NCI-H128 (cell line): ENCODE data around the gene TEX12.

Experiments
- DNase-seq: peaks from one replicate; lab custom pipeline; 2025; ENCODE audit not compliant: unreplicated experiment; lab: John Stamatoyannopoulos, UW

Gene TEX12

DNA sequence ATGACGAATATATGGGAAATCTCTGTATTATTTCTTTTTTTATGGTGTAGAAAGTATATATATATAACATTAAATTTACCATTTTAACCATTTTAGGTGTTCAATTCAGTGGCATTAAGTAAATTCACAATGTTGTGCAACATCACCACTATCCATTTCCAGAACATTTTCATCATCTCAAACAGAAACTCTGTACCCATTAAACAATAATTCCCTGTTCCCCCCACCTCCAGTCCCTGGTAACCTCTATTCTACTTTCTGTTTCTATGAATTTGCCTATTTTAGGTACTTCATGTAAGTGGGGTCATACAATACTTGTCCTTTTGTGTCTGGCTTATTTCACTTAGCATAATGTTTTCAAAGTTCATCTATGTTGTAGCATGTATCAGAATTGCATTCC lies 43.7 kb downstream of the TEX12 start:
- DNase-seq, result no peak

DNA sequence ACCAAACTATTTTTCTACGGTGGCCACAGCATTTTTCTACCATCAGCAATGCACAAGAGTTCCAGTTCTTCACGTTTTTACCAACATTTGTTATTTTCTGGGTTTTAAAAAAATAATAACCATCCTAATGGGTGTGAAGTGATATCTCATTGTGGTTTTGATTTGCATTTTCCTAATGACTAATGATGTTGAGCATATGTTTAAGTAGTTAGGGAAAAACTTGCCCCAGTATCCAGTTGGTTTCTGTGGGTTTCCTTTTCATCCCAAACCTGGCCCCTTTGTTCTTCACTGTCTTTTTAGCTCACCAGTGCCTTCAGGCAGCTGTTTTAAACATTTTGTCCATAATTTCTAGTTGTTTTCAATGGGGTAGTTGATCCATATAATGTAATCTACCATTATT lies 44.4 kb downstream of the TEX12 start:
- DNase-seq, result no peak

DNA sequence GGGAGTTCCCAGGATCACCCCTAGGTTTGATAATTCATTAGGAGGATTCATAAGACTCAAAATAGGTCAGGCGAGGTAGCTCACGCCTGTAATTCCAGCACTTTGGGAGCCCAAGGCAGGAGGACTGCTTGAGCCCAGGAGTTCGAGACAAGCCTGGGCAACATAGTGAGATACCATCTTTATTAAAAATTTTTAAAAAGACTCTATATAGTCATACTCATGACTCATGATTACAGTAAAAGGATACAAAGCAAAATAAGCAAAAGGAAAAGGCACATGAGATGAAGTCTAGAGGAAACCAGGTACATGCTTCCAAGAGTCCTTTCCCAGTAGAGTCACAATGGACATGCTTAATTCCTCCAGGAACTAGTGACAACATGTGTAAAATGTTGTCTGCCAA lies 45.1 kb downstream of the TEX12 start:
- DNase-seq, result no peak

DNA sequence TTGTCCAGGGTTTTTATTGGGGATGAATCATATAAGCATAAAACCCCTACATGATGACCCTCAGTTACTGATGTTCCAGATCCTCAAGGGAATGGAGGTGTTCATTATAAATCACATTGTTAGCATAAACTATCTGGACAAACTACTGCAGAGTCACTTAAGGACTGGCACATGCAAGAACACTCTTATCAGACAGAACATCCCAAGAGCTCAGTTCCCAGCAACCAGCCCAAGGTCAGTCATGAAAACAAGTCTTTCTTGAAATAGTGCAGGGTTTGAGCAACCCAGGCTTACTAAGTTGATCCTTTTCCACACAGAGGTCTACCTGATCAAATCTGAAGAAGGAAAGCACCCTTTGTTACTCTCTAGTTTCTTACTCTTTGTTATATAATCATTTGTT lies 45.5 kb downstream of the TEX12 start:
- DNase-seq, result no peak

DNA sequence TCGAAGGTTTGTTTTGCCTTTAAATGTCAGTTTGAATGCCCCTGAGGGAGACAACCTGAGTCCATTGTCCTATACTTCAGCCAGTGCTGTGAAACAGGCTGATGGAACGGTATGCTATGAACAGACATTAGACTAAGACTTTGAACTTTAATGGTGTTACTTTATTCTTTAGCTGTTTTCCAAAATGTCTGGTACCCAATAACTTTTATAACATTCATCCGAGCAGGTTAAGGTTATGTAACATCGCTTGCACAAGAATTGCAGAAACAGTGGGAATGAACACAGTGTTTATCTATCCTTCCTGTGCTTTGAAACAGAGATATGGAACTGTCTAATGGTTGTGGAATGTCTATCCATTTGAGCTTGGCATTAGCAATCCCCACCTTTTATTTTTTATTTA lies 46.6 kb downstream of the TEX12 start:
- no peak for DNase-seq

DNA sequence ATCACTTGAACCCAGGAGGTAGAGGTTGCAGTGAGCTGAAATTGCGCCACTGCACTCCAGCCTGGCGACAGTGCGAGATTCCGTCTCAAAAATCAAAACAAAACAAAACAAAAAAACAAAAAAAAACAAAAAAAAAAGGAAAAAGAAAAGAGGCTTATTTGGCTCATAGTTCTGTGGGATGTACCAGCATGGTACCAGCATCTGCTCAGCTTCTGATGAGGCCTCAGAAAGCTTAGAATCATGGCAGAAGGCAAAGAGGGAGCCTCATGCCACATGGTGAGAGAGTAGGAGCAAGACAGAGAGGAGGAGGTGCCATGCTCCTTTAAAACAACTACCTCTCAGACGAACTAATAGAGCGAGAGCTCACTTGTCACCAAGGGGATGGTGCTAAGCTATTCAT lies 48.4 kb downstream of the TEX12 start:
- DNase-seq, result no peak

DNA sequence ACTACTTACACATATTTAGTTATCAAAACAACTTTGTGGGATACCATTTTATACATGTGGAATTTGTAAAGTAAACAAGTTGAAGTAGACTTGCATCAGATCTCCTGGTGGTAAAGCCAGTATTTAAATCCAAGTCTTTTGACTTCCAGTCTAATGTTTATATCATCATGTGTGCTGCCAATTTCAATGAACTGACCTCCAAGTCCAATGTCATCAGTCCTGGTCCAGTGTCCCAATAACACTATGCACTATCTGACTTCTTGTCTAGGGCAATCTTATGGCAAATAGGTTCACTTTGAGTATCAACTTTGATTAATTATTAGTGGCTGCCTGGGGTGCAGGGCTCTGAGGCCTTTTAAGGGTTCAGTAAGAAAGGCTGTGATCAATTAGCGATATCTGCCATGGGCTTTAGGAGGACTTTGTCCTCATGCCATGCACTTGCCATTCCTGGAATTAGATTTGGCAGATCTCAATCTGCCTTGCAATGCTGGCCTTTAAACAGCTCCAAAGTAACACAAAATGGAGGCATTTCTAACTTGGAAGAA lies 49.5 kb downstream of the TEX12 start:
- DNase-seq, result no peak

DNA sequence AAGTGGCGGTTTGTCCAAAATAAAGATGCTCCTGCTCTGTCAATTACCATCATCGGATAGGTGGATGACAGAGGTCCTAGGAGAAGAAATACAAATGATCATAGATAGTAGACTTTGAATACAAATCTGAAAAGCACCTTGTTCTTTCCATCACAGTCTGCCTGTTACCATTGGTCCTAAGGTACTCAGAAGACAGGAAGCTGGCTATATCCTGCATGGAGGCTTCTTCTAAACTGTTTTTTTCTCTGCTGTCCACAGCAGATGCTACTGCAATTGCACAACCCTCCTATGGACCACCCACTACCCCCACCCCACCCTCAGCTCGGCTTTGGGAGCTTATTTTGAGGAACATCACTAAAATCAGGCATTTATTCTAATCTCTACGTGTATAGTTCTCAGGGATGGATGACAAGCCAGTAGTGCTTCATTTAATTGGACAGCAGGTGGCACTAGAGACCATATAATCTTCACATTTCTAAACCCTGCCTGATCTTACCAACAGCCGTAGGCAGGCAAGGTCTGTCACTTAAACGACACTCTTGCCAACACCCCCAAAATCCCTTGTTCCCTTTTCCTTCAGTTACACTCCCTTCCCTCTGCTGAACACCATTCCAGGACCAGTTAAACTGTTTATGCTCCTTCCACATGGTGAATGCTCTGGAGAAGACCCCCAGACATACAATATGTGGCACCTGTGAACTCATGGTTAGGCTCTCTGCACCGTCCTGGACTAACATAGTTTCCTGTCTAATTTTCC lies 52.5 kb downstream of the TEX12 start:
- peak; percentile 59 for DNase-seq

DNA sequence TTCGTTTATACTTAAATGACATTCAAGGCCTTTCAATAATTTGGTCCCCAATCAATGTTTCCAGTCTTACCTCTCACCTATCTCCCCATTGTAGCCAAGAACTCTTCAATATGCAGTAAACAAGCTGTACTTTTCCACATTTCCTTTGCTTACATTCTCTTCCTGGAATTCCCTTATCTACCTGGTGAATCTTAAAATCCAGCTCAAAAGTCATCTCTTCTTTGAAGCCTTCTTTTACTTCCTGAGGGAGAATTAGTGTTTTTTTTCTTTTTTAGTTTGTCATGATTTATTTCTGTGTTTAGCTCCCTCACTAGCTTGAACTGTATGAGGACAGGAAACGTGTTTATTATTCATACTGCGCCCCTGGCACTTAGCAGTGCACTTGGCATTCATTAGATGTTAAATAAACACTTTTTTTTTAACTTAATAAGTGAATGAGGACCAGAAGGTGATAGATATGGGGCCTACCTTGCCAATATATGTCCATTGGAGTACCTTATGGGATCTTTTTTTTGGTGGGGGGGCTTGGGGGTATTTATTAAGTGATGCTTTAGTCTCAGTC lies 54.2 kb downstream of the TEX12 start:
- DNase-seq, result no peak
